A549 (cell line): ENCODE data around the gene NFATC2. TPM values are rescaled to one million over a fixed set of nuclear protein-coding genes. Genes with fewer than 3 reads are reported as not detected.

ENCODE experiments used
- ATAC-seq, 2 experiments: fragments of 200-7000 bp in 1 of 2; fragments of >200 bp in 1 of 2; cut with Nextera tagmentation in 1 of 2; cut with Tn5 transposase in 1 of 2; 3 replicates each; pipeline versions ENCODE4 v1.8.0 to v1.9.1; 2018 to 2020; ENCODE audit warnings: mild to moderate bottlenecking in 1 of 2, moderate library complexity in 1 of 2
- CTCF ChIA-PET: fragments of 300-600 bp; sonication (Branson Sonifier 250); formaldehyde crosslinking; extraction: SDS; loops from one replicate; lab custom pipeline; 2021; ENCODE audit warnings: antibody characterized with exemption, inconsistent platforms; lab: Yijun Ruan, JAX
- POLR2A ChIA-PET: fragments of 350-600 bp; formaldehyde crosslinking; extraction: SDS; loops from one replicate; lab custom pipeline; 2021; ENCODE audit warnings: antibody characterized with exemption, inconsistent platforms; lab: Yijun Ruan, JAX
- DNase-seq, 2 experiments: peaks; one replicate each; pipeline versions ENCODE4 v3.0.0 to v3.0.0-alpha.2; 2011 to 2016; ENCODE audit warnings: low read depth in 1 of 2, low spot score in 1 of 2
- FAIRE-seq: peaks from 2 replicates; lab custom pipeline; 2011; peaks lifted over from hg19 to GRCh38; lab: Jason Lieb, UNC
- H3K27ac ChIP-seq, 2 experiments: fragments of >200 bp; sonication (Bioruptor Twin); formaldehyde crosslinking; 3 replicates each; pipeline ENCODE4 v1.5.1; 2016 to 2017
- H3K4me1 ChIP-seq: fragments of >200 bp; sonication (Bioruptor Twin); formaldehyde crosslinking; 3 replicates; pipeline ENCODE4 v1.6.1; 2016
- H3K4me2 ChIP-seq: fragments of >200 bp; sonication (Bioruptor Twin); formaldehyde crosslinking; 3 replicates; pipeline ENCODE4 v1.6.1; 2016
- H3K4me3 ChIP-seq: fragments of >200 bp; sonication (Bioruptor Twin); formaldehyde crosslinking; 3 replicates; pipeline ENCODE4 v1.5.1; 2016
- H3K9me3 ChIP-seq: fragments of >200 bp; sonication (Bioruptor Twin); formaldehyde crosslinking; 3 replicates; pipeline ENCODE4 v1.6.1; 2016
- BHLHE40 ChIP-seq: IDR thresholded peaks from 2 replicates; pipeline ENCODE4 v1.6.1; 2012; ENCODE audit warnings: low read depth, low read length, inconsistent platforms
- CBX8 ChIP-seq: fragments of 200-600 bp; sonication (generic); IDR thresholded peaks from 2 replicates; pipeline ENCODE4 v1.6.1; 2016
- CEBPB ChIP-seq, 2 experiments: fragments of >200 bp in 1 of 2; sonication (Bioruptor Twin) in 1 of 2; formaldehyde crosslinking in 1 of 2; IDR thresholded peaks; 2 replicates each; pipeline ENCODE4 v1.6.1; 2012 to 2016
- FOXS1 ChIP-seq: fragments of 250-450 bp; sonication (Bioruptor Pico); IDR thresholded peaks from 2 replicates; pipeline ENCODE4 v1.5.0; 2020; ENCODE audit warnings: mild to moderate bottlenecking, moderate library complexity
- GATA3 ChIP-seq: IDR thresholded peaks from 2 replicates; pipeline ENCODE4 v1.6.1; 2012; ENCODE audit warnings: borderline replicate concordance
- HES2 ChIP-seq: fragments of >200 bp; sonication (Bioruptor Twin); formaldehyde crosslinking; IDR thresholded peaks from 2 replicates; pipeline ENCODE4 v1.6.1; 2016
- HEYL ChIP-seq: fragments of 250-450 bp; sonication (Bioruptor Pico); IDR thresholded peaks from 2 replicates; pipeline ENCODE4 v1.8.0; 2021; ENCODE audit warnings: mild to moderate bottlenecking, moderate library complexity
- HOXB13 ChIP-seq: fragments of 250-450 bp; sonication (Bioruptor Pico); IDR thresholded peaks from 2 replicates; pipeline ENCODE4 v1.5.0; 2020; ENCODE audit warnings: low read depth, mild to moderate bottlenecking, moderate library complexity
- JUN ChIP-seq, 2 experiments: fragments of >200 bp; sonication (Bioruptor Twin); formaldehyde crosslinking; IDR thresholded peaks; 2 replicates in 1 of 2; 3 replicates in 1 of 2; pipeline ENCODE4 v1.6.1; 2016 to 2017
- JUNB ChIP-seq: fragments of >200 bp; sonication (Bioruptor Twin); formaldehyde crosslinking; IDR thresholded peaks from 2 replicates; pipeline ENCODE4 v1.6.1; 2016
- POLR2A ChIP-seq: IDR thresholded peaks from 2 replicates; pipeline ENCODE4 v1.6.1; 2012; ENCODE audit warnings: mild to moderate bottlenecking, low read length
- POLR2AphosphoS2 ChIP-seq: conservative IDR thresholded peaks from 2 replicates; pipeline ENCODE4 v1.6.1; 2012; ENCODE audit warnings: low read length, improper control_type of control experiment, inconsistent platforms
- RAD21 ChIP-seq, 2 experiments: fragments of >200 bp in 1 of 2; sonication (Bioruptor Twin) in 1 of 2; formaldehyde crosslinking in 1 of 2; IDR thresholded peaks in 1 of 2; conservative IDR thresholded peaks in 1 of 2; 2 replicates in 1 of 2; 3 replicates in 1 of 2; pipeline ENCODE4 v1.6.1; 2012 to 2018; ENCODE audit warnings: inconsistent platforms in 1 of 2
- SREBF2 ChIP-seq: fragments of 450-650 bp; IDR thresholded peaks from 2 replicates; pipeline ENCODE4 v1.6.1; 2014; ENCODE audit warnings: mild to moderate bottlenecking, moderate library complexity
- WGBS: methylation state at CpG from one replicate; pipeline ENCODE4 v1.1.6; 2017; ENCODE audit errors: missing lambda C conversion rate; 5-methylcytosine and 5-hydroxymethylcytosine counted together
- polyA plus RNA-seq, 4 experiments: library from polyadenylated mRNA; depleted of rRNA in 3 of 4; stranded (reverse); fragments of >200 nt; fragmentation: RNase III in 1 of 4; extraction: RNeasy Plus Mini Kit Qiagen cat#74134 plus additional on column Dnase treatment in 1 of 4; gene quantifications; 2 replicates in 3 of 4; 3 replicates in 1 of 4; pipeline ENCODE4 v1.2.3, GENCODE V29; 2011 to 2017
- TF ChIP-seq, protein P1 (sequence below): IDR thresholded peaks from 2 replicates; pipeline ENCODE4 v1.6.1; 2012; ENCODE audit warnings: low read depth, borderline replicate concordance
- TF ChIP-seq, protein P2 (sequence below): fragments of 250-450 bp; sonication (Bioruptor Pico); IDR thresholded peaks from 2 replicates; pipeline ENCODE4 v1.5.0; 2021; ENCODE audit warnings: mild to moderate bottlenecking, moderate library complexity, borderline replicate concordance

Gene NFATC2
- polyA plus RNA-seq, 2 of the 4 experiments (the other 2 are of a cell fraction), result 0.75 to 1.6 TPM

DNA sequence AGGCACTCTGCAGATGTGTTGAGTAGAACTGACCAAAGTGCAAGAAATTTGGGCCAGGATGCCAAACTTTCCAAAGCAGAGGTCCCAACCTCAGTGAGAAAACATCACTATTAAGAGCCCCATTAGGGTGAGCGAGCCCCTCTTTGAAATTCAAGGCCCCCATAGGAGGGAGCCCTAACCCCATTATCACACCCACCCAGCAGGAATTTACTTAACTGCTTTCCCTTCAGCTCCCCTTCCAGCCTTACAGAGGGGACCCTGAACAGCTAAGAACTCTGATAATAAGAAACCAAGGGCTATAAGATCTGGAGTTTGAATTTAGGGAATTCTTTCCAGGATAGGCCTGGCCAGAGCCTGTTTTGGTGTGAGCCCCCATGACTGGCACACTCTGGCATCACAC lies 130.6 kb downstream of the NFATC2 start:
- Histone ChIP-seq H3K4me1 (no peaks in the 10 kb centered on the region), H3K9me3 (no peaks in the 10 kb centered on the region), H3K27ac (peak overlapping the region in 1 of 2 experiments; percentile 42; a peak in 1 of 6 replicates), H3K4me3 (no peak overlapping the region), H3K4me2 (no peak overlapping the region)
- 100% methylated on average over 1 of the region's 1 CpG for WGBS
- TF ChIP-seq POLR2AphosphoS2 (no peak), JUNB (no peak), RAD21 (conservative IDR thresholded peaks at IDR 0.05 in 1 of 2, IDR thresholded peaks at IDR 0.05 in 1 of 2) (peak in 1 of 2 experiments; percentile 32; a peak in 2 of 5 replicates)
- peak in 1 of 2 experiments; percentile 25; a peak in 2 of 6 replicates for ATAC-seq
- no peak for FAIRE-seq
- CTCF ChIA-PET, result interaction anchor here (0.6 to 2.5 kb wide), 6 partner anchors 11 to 183 kb away, joined by 3 to 15 read pairs (median 3); no protein-coding TSS in a partner anchor
- POLR2A ChIA-PET, result no interaction called here
- no peak for DNase-seq

DNA sequence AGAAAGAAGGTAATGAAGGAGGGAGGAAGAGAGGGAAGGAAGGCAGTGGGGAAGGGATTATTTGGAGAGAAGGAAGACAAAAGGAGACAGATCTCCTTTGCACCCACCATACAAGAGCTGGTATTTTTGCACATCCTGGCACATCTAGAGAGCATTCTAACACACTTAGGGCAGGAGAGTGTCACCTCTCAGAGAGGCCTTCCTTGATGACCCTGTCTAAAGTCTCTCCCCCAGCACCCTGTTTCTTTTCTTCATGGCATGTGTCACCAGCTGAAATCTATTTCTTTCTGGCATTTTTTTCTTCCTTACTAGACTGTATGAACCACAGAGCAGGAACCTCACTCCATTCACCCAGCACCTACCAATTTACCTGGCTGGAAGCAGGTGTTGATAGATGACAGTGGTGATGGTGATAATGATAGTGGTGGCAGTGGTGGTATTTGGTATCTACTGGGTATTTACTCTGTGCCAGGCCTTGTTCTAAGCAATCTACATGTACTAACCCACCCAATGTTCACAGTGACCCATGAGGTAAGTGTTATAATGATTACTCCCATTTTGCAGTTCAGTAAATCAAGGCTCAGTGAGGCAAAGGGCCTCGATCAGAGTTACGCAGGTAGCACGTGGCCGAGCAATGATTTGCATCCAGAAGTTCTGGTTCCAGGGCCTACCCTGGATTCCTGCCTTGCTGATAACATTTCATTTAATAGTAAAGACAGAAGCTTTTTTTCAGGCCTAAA lies 131.8 kb downstream of the NFATC2 start:
- Histone ChIP-seq H3K4me2 (no peak overlapping the region), H3K9me3 (no peaks in the 10 kb centered on the region), H3K27ac (no peak overlapping the region), H3K4me1 (no peaks in the 10 kb centered on the region), H3K4me3 (no peak overlapping the region)
- CTCF ChIA-PET, result interaction anchor here (1.5 to 2.5 kb wide), 2 partner anchors 184 to 213 kb away, joined by 3 to 15 read pairs; no protein-coding TSS in a partner anchor
- DNase-seq, result no peak
- POLR2A ChIA-PET, result interaction anchor here (0.7 kb wide), 1 partner anchor 174 kb away, joined by 6 read pairs; no protein-coding TSS in a partner anchor
- no peak for ATAC-seq
- TF ChIP-seq GATA3 (no peak), HES2 (no peak), HOXB13 (CRISPR knock-in tag) (no peak)
- 97% methylated on average over 4 of the region's 4 CpGs for WGBS
- FAIRE-seq, result no peak

- no peak overlapping the region for H3K27ac ChIP-seq
- ChIA-PET POLR2A (no interaction called here), CTCF (interaction anchor here (0.6 to 1.5 kb wide), 2 partner anchors 57 to 215 kb away, joined by 3 read pairs; no protein-coding TSS in a partner anchor)
- 66% methylated on average over 10 of the region's 10 CpGs for WGBS
- H3K4me2 ChIP-seq, result no peak overlapping the region
- TF ChIP-seq SREBF2, result no peak
- TF ChIP-seq, protein P1, sequence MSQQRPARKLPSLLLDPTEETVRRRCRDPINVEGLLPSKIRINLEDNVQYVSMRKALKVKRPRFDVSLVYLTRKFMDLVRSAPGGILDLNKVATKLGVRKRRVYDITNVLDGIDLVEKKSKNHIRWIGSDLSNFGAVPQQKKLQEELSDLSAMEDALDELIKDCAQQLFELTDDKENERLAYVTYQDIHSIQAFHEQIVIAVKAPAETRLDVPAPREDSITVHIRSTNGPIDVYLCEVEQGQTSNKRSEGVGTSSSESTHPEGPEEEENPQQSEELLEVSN, result no peak
- no peak for TF ChIP-seq POLR2A
- TF ChIP-seq HEYL (CRISPR knock-in tag), result no peak
- no peak for TF ChIP-seq JUN (IDR thresholded peaks at IDR 0.05)
- TF ChIP-seq, protein P2, sequence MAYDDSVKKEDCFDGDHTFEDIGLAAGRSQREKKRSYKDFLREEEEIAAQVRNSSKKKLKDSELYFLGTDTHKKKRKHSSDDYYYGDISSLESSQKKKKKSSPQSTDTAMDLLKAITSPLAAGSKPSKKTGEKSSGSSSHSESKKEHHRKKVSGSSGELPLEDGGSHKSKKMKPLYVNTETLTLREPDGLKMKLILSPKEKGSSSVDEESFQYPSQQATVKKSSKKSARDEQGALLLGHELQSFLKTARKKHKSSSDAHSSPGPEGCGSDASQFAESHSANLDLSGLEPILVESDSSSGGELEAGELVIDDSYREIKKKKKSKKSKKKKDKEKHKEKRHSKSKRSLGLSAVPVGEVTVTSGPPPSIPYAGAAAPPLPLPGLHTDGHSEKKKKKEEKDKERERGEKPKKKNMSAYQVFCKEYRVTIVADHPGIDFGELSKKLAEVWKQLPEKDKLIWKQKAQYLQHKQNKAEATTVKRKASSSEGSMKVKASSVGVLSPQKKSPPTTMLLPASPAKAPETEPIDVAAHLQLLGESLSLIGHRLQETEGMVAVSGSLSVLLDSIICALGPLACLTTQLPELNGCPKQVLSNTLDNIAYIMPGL, result no peak
- no peak for TF ChIP-seq BHLHE40
- TF ChIP-seq FOXS1 (CRISPR knock-in tag), result no peak
- TF ChIP-seq CEBPB (IDR thresholded peaks at IDR 0.05), result no peak
- no peak for TF ChIP-seq JUNB
- no peak for TF ChIP-seq CBX8
- H3K9me3 ChIP-seq, result no peaks in the 10 kb centered on the region
- no peak overlapping the region for H3K4me3 ChIP-seq
- no peak for ATAC-seq
- FAIRE-seq, result no peak
- H3K4me1 ChIP-seq, result no peaks in the 10 kb centered on the region
- no peak for DNase-seq
Measured at GRCh38 chr20:51409192-51409880, 133.2 kb downstream of the NFATC2 start.
